SK-N-SH (cell line): Measurements from ENCODE around the gene AGO3. TPM values are rescaled to one million over a fixed set of nuclear protein-coding genes. Genes with fewer than 3 reads are reported as not detected.

Experiments used
- CTCF ChIA-PET: fragments of 300-600, 350-600 bp; formaldehyde crosslinking; extraction: SDS; loops from one replicate; lab custom pipeline; 2021; lab: Yijun Ruan, JAX
- POLR2A ChIA-PET: fragments of 350-600 bp; sonication (Branson Sonifier 250); formaldehyde crosslinking; extraction: SDS; loops from one replicate; lab custom pipeline; 2020; ENCODE audit warnings: antibody characterized with exemption, inconsistent platforms; lab: Yijun Ruan, JAX
- DNase-seq: peaks from one replicate; pipeline ENCODE4 v3.0.0; 2012
- H2AFZ ChIP-seq: fragments of 200-600 bp; sonication (generic); 2 replicates; pipeline ENCODE4 v1.8.1; 2016; ENCODE audit warnings: antibody characterized with exemption, mild to moderate bottlenecking, low read depth
- H3F3A ChIP-seq: fragments of 200-600 bp; sonication (generic); replicated peaks from 2 replicates; pipeline ENCODE3; 2016; ENCODE audit warnings: antibody characterized with exemption, mild to moderate bottlenecking; ENCODE audit not compliant: insufficient read depth
- H3K27ac ChIP-seq, 2 experiments: fragments of 200-500 bp in 1 of 2; fragments of 200-600 bp in 1 of 2; sonication (Bioruptor generic) in 1 of 2; sonication (generic), shearing (Covaris generic) in 1 of 2; 2 replicates each; pipeline versions ENCODE4 v1.5.1 to v1.6.1; 2014 to 2016; ENCODE audit warnings: low read depth in 2 of 2, inconsistent platforms in 1 of 2, low read length in 1 of 2, mild to moderate bottlenecking in 1 of 2, mixed read lengths in 1 of 2
- H3K27me3 ChIP-seq: fragments of 200-600 bp; sonication (generic), shearing (Covaris generic); 2 replicates; pipeline ENCODE4 v1.6.1; 2016; ENCODE audit warnings: mixed run types; ENCODE audit not compliant: insufficient read depth
- H3K36me3 ChIP-seq, 2 experiments: fragments of 200-500 bp in 1 of 2; fragments of 200-600 bp in 1 of 2; sonication (Bioruptor generic) in 1 of 2; sonication (generic) in 1 of 2; replicated peaks in 1 of 2; 2 replicates each; pipeline versions ENCODE3 to v1.5.1; 2014 to 2016; ENCODE audit warnings: low read length in 1 of 2, mild to moderate bottlenecking in 1 of 2; ENCODE audit not compliant: insufficient read depth in 2 of 2, control insufficient read depth in 1 of 2
- H3K4me1 ChIP-seq, 2 experiments: fragments of 200-500 bp in 1 of 2; fragments of 200-600 bp in 1 of 2; sonication (Bioruptor generic) in 1 of 2; sonication (generic), shearing (Covaris generic) in 1 of 2; 2 replicates each; pipeline versions ENCODE4 v1.5.1 to v1.6.1; 2014 to 2016; ENCODE audit warnings: low read depth in 1 of 2, low read length in 1 of 2, mixed run types in 1 of 2; ENCODE audit not compliant: insufficient read depth in 2 of 2, control insufficient read depth in 1 of 2
- H3K4me2 ChIP-seq: fragments of 200-600 bp; sonication (generic), shearing (Covaris generic); 2 replicates; pipeline ENCODE4 v1.6.1; 2017; ENCODE audit warnings: mixed run types
- H3K4me3 ChIP-seq, 2 experiments: fragments of 200-500 bp in 1 of 2; fragments of 200-600 bp in 1 of 2; sonication (Bioruptor generic) in 1 of 2; sonication (generic), shearing (Covaris generic) in 1 of 2; 2 replicates each; pipeline versions ENCODE4 v1.5.1 to v1.8.1; 2014 to 2016; ENCODE audit warnings: low read depth in 2 of 2, inconsistent platforms in 1 of 2, low read length in 1 of 2, mild to moderate bottlenecking in 1 of 2, mixed read lengths in 1 of 2, moderate library complexity in 1 of 2
- H3K79me2 ChIP-seq: fragments of 200-600 bp; sonication (generic); 2 replicates; pipeline ENCODE4 v1.8.1; 2017; ENCODE audit warnings: mild to moderate bottlenecking; ENCODE audit not compliant: insufficient read depth
- H3K9ac ChIP-seq: fragments of 200-600 bp; sonication (generic); 2 replicates; pipeline ENCODE4 v1.6.1; 2017; ENCODE audit warnings: mixed run types
- H3K9me2 ChIP-seq: fragments of 200-600 bp; sonication (generic); 2 replicates; pipeline ENCODE4 v1.6.1; 2017; ENCODE audit warnings: mixed run types
- H3K9me3 ChIP-seq: fragments of 200-600 bp; sonication (generic); 2 replicates; pipeline ENCODE4 v1.6.1; 2017; ENCODE audit warnings: mixed run types, mild to moderate bottlenecking, moderate library complexity
- H4K20me1 ChIP-seq: fragments of 200-600 bp; sonication (generic); 2 replicates; pipeline ENCODE4 v1.6.1; 2017; ENCODE audit warnings: mild to moderate bottlenecking, mixed run types; ENCODE audit not compliant: insufficient read depth
- CHD2 ChIP-seq: fragments of 150-350 bp; IDR thresholded peaks from 2 replicates; pipeline ENCODE4 v1.6.1; 2018; ENCODE audit warnings: low read length; ENCODE audit not compliant: partially characterized antibody
- EP300 ChIP-seq, 2 experiments: IDR thresholded peaks; 2 replicates each; pipeline versions ENCODE4 v1.4.0 to v1.6.1; 2012; ENCODE audit warnings: borderline replicate concordance in 1 of 2, low read depth in 1 of 2, low read length in 1 of 2
- EZH2phosphoT487 ChIP-seq: fragments of 200-600 bp; sonication (generic); IDR thresholded peaks from 2 replicates; pipeline ENCODE4 v1.6.1; 2017; ENCODE audit warnings: low read depth, mixed run types, mild to moderate bottlenecking, antibody characterized with exemption, moderate library complexity, borderline replicate concordance
- FOSL2 ChIP-seq: IDR thresholded peaks from 2 replicates; pipeline ENCODE4 v1.4.0; 2012; ENCODE audit warnings: low read depth, mild to moderate bottlenecking, moderate library complexity, borderline replicate concordance
- GABPA ChIP-seq: IDR thresholded peaks from 2 replicates; pipeline ENCODE4 v1.4.0; 2012; ENCODE audit warnings: low read depth, mild to moderate bottlenecking
- MEF2A ChIP-seq: IDR thresholded peaks from 2 replicates; pipeline ENCODE4 v1.4.0; 2012; ENCODE audit warnings: low read depth, borderline replicate concordance
- MXI1 ChIP-seq: IDR thresholded peaks from 2 replicates; pipeline ENCODE4 v1.6.1; 2012; ENCODE audit warnings: mild to moderate bottlenecking, low read depth, low read length, improper control_type of control experiment
- NFIC ChIP-seq: IDR thresholded peaks from 2 replicates; pipeline ENCODE4 v1.4.0; 2012; ENCODE audit warnings: borderline replicate concordance
- NRF1 ChIP-seq: IDR thresholded peaks from 2 replicates; pipeline ENCODE4 v1.6.1; 2012; ENCODE audit warnings: low read depth, mild to moderate bottlenecking, low read length
- RCOR1 ChIP-seq: fragments of 150-350 bp; IDR thresholded peaks from 2 replicates; pipeline ENCODE4 v1.6.1; 2017; ENCODE audit warnings: antibody characterized with exemption, low read length
- REST ChIP-seq: IDR thresholded peaks from 2 replicates; pipeline ENCODE4 v1.6.1; 2012; ENCODE audit warnings: mild to moderate bottlenecking, low read depth, low read length, moderate library complexity
- RFX5 ChIP-seq: IDR thresholded peaks from 2 replicates; pipeline ENCODE4 v1.6.1; 2012; ENCODE audit warnings: mild to moderate bottlenecking, improper control_type of control experiment, low read length
- SMC3 ChIP-seq: IDR thresholded peaks from 2 replicates; pipeline ENCODE4 v1.6.1; 2012; ENCODE audit warnings: low read depth, low read length, improper control_type of control experiment
- TAF1 ChIP-seq: IDR thresholded peaks from 2 replicates; pipeline ENCODE4 v1.6.1; 2012; ENCODE audit warnings: low read depth, mild to moderate bottlenecking, low read length, moderate library complexity, borderline replicate concordance
- TEAD4 ChIP-seq: IDR thresholded peaks from 2 replicates; pipeline ENCODE4 v1.4.0; 2012; ENCODE audit warnings: mild to moderate bottlenecking, borderline replicate concordance; ENCODE audit not compliant: insufficient read depth
- USF2 ChIP-seq: fragments of 150-350 bp; IDR thresholded peaks from 2 replicates; pipeline ENCODE4 v1.6.1; 2017; ENCODE audit warnings: antibody characterized with exemption, low read length, low read depth, borderline replicate concordance
- WGBS: methylation state at CpG from one replicate; pipeline ENCODE4 v1.1.6; 2017; ENCODE audit warnings: low lambda C conversion rate; 5-methylcytosine and 5-hydroxymethylcytosine counted together
- polyA plus RNA-seq, 3 experiments: library from polyadenylated mRNA; depleted of rRNA; stranded (reverse); fragments of >200 nt; gene quantifications; 2 replicates each; pipeline ENCODE4 v1.2.3, GENCODE V29; 2012
- TF ChIP-seq, protein P1 (sequence below): IDR thresholded peaks from 2 replicates; pipeline ENCODE4 v1.4.0; 2012; ENCODE audit warnings: low read depth, borderline replicate concordance
- TF ChIP-seq, protein P2 (sequence below): IDR thresholded peaks from 2 replicates; pipeline ENCODE4 v1.4.0; 2012; ENCODE audit warnings: low read depth
- TF ChIP-seq, protein P3 (sequence below): IDR thresholded peaks from 2 replicates; pipeline ENCODE4; 2012
- TF ChIP-seq, protein P4 (sequence below): fragments of 150-350 bp; IDR thresholded peaks from 2 replicates; pipeline ENCODE4 v1.6.1; 2016; ENCODE audit warnings: mild to moderate bottlenecking, low read depth, low read length

The AGO3 gene
- polyA plus RNA-seq, 1 of the 3 experiments (the other 2 are of a cell fraction), result 6.7 TPM

DNA sequence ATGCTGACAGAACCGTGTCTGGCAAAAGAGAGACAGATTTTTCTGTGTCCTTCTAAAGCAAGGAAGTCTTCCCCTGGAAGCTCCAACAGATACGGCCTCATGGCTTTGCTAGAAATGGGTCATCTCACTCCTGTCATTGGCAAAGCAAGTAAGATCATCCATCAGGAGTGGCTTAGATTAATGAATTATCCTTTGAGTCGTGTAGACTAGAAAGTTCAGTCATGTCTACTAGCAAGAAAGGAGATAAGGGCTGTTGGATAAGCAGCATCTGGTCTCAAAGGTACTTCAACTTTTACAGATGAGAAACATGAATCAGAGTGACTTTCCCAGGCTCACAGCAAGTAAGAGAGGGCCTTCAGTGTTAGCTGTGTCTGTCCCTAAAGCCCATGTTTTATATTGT, 3.4 kb upstream of the AGO3 start:
- peaks cover 20% of the 10 kb centered on the region for H3K79me2 ChIP-seq
- POLR2A ChIA-PET, result no interaction called here
- no peak overlapping the region for H2AFZ ChIP-seq
- H4K20me1 ChIP-seq, result no peaks in the 10 kb centered on the region
- H3K9ac ChIP-seq, result no peak overlapping the region
- H3K9me2 ChIP-seq, result no peaks in the 10 kb centered on the region
- WGBS, result 40% methylated on average over 3 of the region's 3 CpGs
- H3K27ac ChIP-seq, result no peak overlapping the region
- no peak overlapping the region for H3K4me3 ChIP-seq
- peaks cover under 1 to 10% of the 10 kb centered on the region in 2 experiments; a peak in 2 of 4 replicates for H3K4me1 ChIP-seq
- no peak overlapping the region for H3K4me2 ChIP-seq
- TF ChIP-seq, protein P1, sequence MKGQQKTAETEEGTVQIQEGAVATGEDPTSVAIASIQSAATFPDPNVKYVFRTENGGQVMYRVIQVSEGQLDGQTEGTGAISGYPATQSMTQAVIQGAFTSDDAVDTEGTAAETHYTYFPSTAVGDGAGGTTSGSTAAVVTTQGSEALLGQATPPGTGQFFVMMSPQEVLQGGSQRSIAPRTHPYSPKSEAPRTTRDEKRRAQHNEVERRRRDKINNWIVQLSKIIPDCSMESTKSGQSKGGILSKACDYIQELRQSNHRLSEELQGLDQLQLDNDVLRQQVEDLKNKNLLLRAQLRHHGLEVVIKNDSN, result no peak
- no peak for TF ChIP-seq NFIC
- no peak for TF ChIP-seq MEF2A
- TF ChIP-seq EP300 (IDR thresholded peaks at IDR 0.05; ENCODE audit: borderline replicate concordance in 1 of 2, low read depth in 1 of 2, low read length in 1 of 2), result no peak
- TF ChIP-seq, protein P2, sequence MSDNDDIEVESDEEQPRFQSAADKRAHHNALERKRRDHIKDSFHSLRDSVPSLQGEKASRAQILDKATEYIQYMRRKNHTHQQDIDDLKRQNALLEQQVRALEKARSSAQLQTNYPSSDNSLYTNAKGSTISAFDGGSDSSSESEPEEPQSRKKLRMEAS, result no peak
- no peak for TF ChIP-seq GABPA
- TF ChIP-seq, protein P3, sequence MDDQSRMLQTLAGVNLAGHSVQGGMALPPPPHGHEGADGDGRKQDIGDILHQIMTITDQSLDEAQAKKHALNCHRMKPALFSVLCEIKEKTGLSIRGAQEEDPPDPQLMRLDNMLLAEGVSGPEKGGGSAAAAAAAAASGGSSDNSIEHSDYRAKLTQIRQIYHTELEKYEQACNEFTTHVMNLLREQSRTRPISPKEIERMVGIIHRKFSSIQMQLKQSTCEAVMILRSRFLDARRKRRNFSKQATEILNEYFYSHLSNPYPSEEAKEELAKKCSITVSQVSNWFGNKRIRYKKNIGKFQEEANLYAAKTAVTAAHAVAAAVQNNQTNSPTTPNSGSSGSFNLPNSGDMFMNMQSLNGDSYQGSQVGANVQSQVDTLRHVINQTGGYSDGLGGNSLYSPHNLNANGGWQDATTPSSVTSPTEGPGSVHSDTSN, result no peak
- no peak for TF ChIP-seq EZH2phosphoT487
- no peak for TF ChIP-seq NRF1
- no peak for TF ChIP-seq RCOR1
- no peak for TF ChIP-seq USF2
- no peak for TF ChIP-seq REST
- no peak for TF ChIP-seq RFX5
- no peak for TF ChIP-seq TAF1
- TF ChIP-seq, protein P4, sequence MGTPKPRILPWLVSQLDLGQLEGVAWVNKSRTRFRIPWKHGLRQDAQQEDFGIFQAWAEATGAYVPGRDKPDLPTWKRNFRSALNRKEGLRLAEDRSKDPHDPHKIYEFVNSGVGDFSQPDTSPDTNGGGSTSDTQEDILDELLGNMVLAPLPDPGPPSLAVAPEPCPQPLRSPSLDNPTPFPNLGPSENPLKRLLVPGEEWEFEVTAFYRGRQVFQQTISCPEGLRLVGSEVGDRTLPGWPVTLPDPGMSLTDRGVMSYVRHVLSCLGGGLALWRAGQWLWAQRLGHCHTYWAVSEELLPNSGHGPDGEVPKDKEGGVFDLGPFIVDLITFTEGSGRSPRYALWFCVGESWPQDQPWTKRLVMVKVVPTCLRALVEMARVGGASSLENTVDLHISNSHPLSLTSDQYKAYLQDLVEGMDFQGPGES, result no peak
- no peak for TF ChIP-seq SMC3
- TF ChIP-seq TEAD4, result no peak
- no peak for TF ChIP-seq FOSL2
- TF ChIP-seq CHD2, result no peak
- TF ChIP-seq MXI1, result no peak
- TF ChIP-seq, all 33 proteins: peak for 0
- DNase-seq, result no peak
- no peaks in the 10 kb centered on the region for H3K27me3 ChIP-seq
- CTCF ChIA-PET, result interaction anchor here (0.6 to 1.7 kb wide), 2 partner anchors 207 to 725 kb away, joined by 3 to 4 read pairs; no protein-coding TSS in a partner anchor
- H3F3A ChIP-seq, result peaks cover 9% of the 10 kb centered on the region
- no peaks in the 10 kb centered on the region for H3K9me3 ChIP-seq
- H3K36me3 ChIP-seq, result peaks cover 3 to 13% of the 10 kb centered on the region in 2 experiments
